ENCODE results near the gene UBE2V1.
"Not testable (repeated sequence)": the region's sequence is repeated elsewhere in the genome, so short reads cannot be mapped to it uniquely, and the experiment has no call there.

UBE2V1 gene

GRCh38 chr20:50136822-50137599 is 24.1 kb upstream of the UBE2V1 start:
- H3K27ac ChIP-seq: peak overlapping the region; percentile 91
- H3K79me2 ChIP-seq: peaks cover 37% of the 10 kb centered on the region
- H3K4me3 ChIP-seq (ENCODE audit: low read depth, low read length): no peak overlapping the region
- H3K36me3 ChIP-seq (ENCODE audit: control insufficient read depth, insufficient read depth, low read length): no peaks in the 10 kb centered on the region
- no peak overlapping the region for H2AFZ ChIP-seq
- no peak for TF ChIP-seq CTCF (IDR thresholded peaks at IDR 0.05)
- no peak overlapping the region for H3K9ac ChIP-seq
- H3K9me3 ChIP-seq (ENCODE audit: control insufficient read depth, low read length): no peaks in the 10 kb centered on the region
- H3K4me1 ChIP-seq: peaks cover 91% of the 10 kb centered on the region
- H3K4me2 ChIP-seq (ENCODE audit: low read length): peak overlapping the region; percentile 2
- H3K27me3 ChIP-seq (ENCODE audit: control insufficient read depth, insufficient read depth, low read length): no peaks in the 10 kb centered on the region

DNA sequence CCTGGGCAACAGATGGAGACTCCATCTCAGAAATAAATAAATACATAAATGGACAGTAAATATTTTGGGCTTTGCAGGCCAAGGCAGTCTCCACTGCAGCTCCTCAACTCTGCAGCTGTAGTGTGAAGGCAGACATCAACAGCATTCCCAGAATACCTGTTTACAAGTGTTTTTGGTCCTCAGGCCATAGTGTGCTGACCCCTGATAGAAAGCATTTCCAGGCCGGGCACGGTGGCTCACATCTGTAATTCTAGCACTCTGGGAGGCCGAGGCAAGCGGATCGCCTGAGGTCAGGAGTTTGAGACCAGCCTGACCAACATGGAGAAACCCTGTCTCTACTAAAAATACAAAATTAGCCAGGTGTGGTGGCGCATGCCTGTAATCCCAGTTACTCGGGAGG is 22.2 kb upstream of the UBE2V1 start:
- not testable (repeated sequence) for H3K4me3 ChIP-seq (ENCODE audit: low read depth, low read length); H3K9me3 ChIP-seq (ENCODE audit: control insufficient read depth, low read length); H3K9ac ChIP-seq; H2AFZ ChIP-seq; H3K36me3 ChIP-seq (ENCODE audit: control insufficient read depth, insufficient read depth, low read length); H3K27me3 ChIP-seq (ENCODE audit: control insufficient read depth, insufficient read depth, low read length); H3K4me2 ChIP-seq (ENCODE audit: low read length)
- Histone ChIP-seq H3K27ac (peak overlapping the region; percentile 99), H3K4me1 (peaks cover 91% of the 10 kb centered on the region), H3K79me2 (peaks cover 44% of the 10 kb centered on the region)

DNA sequence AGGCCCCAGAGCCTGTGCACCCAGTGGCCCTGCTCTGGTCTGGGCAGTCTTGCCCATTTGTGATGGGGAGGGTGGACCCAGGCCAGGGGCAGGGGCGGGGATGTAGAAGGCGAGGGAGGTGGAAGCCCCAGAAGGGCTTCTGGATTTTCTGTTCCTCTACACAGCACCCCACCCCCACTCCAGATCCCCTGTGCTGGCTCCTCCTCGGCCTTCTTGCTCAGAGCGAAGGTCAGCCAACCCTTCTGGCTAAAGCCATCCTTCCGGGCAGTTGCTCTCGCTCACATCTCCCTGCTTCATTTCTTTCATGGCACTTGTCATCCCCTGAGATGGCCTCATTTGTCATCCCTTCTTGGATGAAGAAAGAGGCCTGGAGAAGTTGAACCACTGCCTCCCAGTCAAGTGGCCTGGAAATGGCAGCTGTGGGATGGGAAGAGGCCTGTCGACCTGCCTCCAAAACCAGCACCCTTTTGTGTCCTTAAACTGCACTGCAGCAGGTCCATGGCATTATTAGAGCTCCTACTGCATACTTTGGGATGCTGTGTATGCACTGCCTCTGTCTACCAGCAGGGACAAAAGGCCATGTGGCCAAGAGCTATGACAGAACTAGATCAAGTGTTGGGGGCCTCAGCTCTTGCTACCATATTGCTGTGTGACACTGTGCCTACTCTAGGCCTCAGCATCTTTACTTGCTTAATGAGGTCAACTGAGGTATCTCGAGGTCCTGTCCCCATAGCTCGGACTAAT is 20.7 kb upstream of the UBE2V1 start:
- peak overlapping the region; percentile 20 for H3K4me2 ChIP-seq (ENCODE audit: low read length)
- H3K79me2 ChIP-seq: peaks cover 53% of the 10 kb centered on the region
- H2AFZ ChIP-seq: no peak overlapping the region
- H3K36me3 ChIP-seq (ENCODE audit: control insufficient read depth, insufficient read depth, low read length): no peaks in the 10 kb centered on the region
- no peaks in the 10 kb centered on the region for H3K27me3 ChIP-seq (ENCODE audit: control insufficient read depth, insufficient read depth, low read length)
- H3K9ac ChIP-seq: no peak overlapping the region
- peaks cover 78% of the 10 kb centered on the region for H3K4me1 ChIP-seq
- no peak overlapping the region for H3K4me3 ChIP-seq (ENCODE audit: low read depth, low read length)
- no peak for TF ChIP-seq CTCF (IDR thresholded peaks at IDR 0.05)
- no peaks in the 10 kb centered on the region for H3K9me3 ChIP-seq (ENCODE audit: control insufficient read depth, low read length)
- peak overlapping the region; percentile 99 for H3K27ac ChIP-seq

DNA sequence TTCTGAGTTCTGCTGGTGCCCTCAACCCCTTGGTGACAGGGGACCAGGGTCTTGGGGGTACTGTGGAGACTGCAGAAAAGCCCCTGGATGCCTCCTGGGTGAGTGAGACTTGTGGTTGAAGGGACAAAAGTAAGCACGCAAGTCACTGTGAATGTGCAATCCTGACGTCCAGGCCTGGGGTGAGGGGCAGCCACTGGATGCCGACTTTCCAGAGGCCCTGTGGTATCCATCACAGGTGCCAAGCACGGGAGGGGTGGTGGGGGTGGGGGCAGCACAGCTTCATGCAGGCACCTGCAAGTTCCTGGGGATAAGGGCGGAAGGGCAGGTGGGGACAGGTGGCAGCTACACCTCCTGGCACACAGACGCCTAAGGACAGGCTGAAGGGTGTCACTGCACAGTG is 20.1 kb upstream of the UBE2V1 start:
- no peak for TF ChIP-seq CTCF (IDR thresholded peaks at IDR 0.05)
- Histone ChIP-seq H3K27me3 (ENCODE audit: control insufficient read depth, insufficient read depth, low read length) (no peaks in the 10 kb centered on the region), H3K9ac (no peak overlapping the region), H3K9me3 (ENCODE audit: control insufficient read depth, low read length) (no peaks in the 10 kb centered on the region), H3K79me2 (peaks cover 54% of the 10 kb centered on the region), H3K4me2 (ENCODE audit: low read length) (peak overlapping the region; percentile 3), H3K4me1 (peaks cover 72% of the 10 kb centered on the region), H3K36me3 (ENCODE audit: control insufficient read depth, insufficient read depth, low read length) (no peaks in the 10 kb centered on the region), H3K4me3 (ENCODE audit: low read depth, low read length) (no peak overlapping the region), H3K27ac (peak overlapping the region; percentile 99), H2AFZ (no peak overlapping the region)

DNA sequence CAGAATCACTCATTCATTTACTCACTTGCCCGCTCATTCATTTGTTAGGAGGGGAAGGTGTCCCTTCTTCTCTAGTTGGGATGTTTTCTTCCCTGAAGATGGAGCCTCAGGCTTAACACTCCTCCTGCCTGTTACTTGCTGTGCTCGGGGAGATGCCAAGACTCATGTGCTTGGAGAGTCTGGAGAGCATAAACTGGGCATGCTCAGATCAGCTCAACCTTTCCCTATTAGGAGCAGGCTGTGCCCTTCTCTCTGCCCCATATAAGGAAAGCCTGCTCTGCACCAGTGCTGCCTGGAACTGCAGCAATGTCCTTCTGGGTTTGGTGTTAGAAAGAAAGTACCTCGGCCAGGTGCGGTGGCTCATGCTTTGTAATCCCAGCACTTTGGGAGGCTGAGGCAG is 18.0 kb upstream of the UBE2V1 start:
- H3K4me3 ChIP-seq (ENCODE audit: low read depth, low read length): no peak overlapping the region
- peak overlapping the region; percentile 99 for H3K27ac ChIP-seq
- H3K9ac ChIP-seq: no peak overlapping the region
- TF ChIP-seq CTCF (IDR thresholded peaks at IDR 0.05): no peak
- H3K36me3 ChIP-seq (ENCODE audit: control insufficient read depth, insufficient read depth, low read length): no peaks in the 10 kb centered on the region
- no peaks in the 10 kb centered on the region for H3K27me3 ChIP-seq (ENCODE audit: control insufficient read depth, insufficient read depth, low read length)
- H3K4me1 ChIP-seq: peaks cover 69% of the 10 kb centered on the region
- H2AFZ ChIP-seq: no peak overlapping the region
- no peaks in the 10 kb centered on the region for H3K9me3 ChIP-seq (ENCODE audit: control insufficient read depth, low read length)
- no peak overlapping the region for H3K4me2 ChIP-seq (ENCODE audit: low read length)
- peaks cover 51% of the 10 kb centered on the region for H3K79me2 ChIP-seq
